GM19372 (cell line): ENCODE measurements around the gene FMO5.
"Not testable (repeated sequence)": the region's sequence is repeated elsewhere in the genome, so short reads cannot be mapped to it uniquely, and the experiment has no call there.

ENCODE experiments used
- ATAC-seq: cut with Tn5 transposase; IDR thresholded peaks from one replicate; pipeline ENCODE4 v1.9.1; 2021; ENCODE audit warnings: mild to moderate bottlenecking, low read depth, moderate library complexity; ENCODE audit not compliant: unreplicated experiment

The FMO5 gene

DNA sequence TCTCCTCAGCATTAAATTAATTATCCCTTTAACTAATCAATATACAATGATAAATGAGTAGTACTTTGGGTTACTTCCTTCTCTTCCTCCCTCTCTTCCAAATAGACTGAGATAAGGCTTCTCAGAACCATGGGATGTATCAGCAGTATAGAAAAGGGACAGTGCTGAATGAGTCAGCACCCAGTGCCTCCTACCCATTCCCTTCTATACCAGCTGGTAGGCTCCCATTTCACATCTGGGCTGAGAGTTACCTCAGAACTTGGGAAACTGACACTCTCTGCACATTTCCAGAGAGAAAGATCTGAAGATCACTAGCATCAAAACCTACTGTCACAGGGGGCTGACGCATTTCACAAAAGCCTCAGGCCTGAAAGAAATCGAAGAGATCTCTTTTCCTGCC is 68.0 kb downstream of the FMO5 start:
- not testable (repeated sequence) for ATAC-seq

DNA sequence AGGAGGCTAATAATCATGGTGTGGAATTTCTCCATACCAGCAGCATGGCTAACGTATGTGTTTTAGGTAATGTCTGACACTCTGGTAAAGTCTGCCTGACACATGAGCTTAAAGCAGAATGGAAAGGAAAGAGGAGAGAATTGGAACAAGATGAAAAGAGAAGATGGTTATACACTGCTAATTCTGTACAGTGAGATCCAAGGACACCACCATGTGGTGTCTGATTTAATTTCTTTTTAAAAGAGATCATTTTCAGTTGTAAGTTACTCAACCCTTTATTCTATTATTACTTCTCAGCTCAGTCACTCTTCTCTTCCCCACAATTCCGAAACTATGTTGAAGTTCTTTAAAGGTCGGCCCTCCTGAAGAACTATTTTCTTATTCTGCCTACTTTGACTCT is 68.5 kb downstream of the FMO5 start:
- ATAC-seq: no peak

DNA sequence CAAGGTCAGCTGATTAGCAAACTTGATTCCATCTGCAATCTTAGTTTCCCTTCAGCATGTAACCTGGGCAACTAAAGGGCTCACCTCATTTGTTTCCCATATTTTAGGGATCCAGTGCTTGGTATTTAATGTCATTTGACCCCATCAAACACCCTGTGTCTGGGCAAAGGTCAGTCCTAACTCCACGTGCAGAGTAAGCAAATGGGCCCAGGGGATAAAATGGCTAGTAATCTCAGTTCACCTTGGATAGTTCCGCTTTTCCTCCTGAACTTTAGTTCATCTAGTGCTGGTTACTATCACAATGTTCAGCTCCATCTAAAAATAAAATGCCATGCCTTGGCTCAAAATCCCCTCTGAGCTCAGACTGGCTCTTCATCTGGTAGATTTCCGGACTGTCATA is 72.4 kb downstream of the FMO5 start:
- no peak for ATAC-seq

DNA sequence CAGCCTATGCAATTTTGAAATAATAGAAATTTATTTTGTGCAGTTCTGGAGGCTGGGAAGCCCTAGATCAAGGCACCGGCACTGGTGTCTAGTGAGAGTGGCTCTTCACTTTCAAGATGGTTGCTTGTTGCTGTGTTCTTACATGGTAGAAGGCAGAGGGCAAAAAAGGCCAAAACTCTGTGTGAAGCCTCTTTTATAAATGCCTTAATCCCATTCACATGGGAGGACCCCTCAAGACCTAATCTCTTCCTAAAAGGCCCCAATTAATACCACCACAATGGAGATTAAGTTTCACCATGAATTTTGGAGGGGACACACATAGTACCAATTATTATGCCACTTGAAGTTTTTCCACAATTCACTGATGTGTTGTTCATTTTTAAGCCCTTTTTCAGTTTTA is 73.9 kb downstream of the FMO5 start:
- ATAC-seq: no peak

DNA sequence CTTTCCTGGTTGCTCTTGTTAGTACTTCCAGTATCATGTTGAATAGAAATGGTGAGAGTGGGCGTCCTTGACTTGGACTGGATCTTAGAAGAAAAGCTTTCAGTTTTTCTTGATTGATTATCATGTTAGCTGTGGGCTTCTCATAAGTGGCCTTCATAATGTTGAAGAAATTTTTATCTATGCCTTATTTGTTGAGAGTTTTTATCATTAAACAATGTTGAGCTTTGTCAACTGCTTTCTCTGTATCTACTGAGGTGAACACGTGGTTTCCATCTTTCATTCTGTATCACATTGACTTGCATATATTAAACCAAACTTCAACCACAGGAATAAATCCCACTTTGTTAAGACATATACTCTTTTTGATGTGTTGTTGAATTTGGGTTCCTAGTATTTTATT is 82.3 kb downstream of the FMO5 start:
- ATAC-seq: no peak
